EH (cell line): ENCODE measurements around the gene ACSS3.

Source experiments
- DNase-seq: peaks from one replicate; pipeline ENCODE4 v3.0.0-alpha.2; 2015; ENCODE audit warnings: low read depth

ACSS3 gene

GRCh38 chr12:81295251-81295650 lies 217.4 kb downstream of the ACSS3 start:
- DNase-seq = no peak

- DNase-seq = peak; percentile 9
Measured at GRCh38 chr12:81296556-81297305, 218.9 kb downstream of the ACSS3 start.

- DNase-seq = no peak
Measured at GRCh38 chr12:81297601-81298000, 219.7 kb downstream of the ACSS3 start.

GRCh38 chr12:81300454-81300853 lies 222.6 kb downstream of the ACSS3 start:
- no peak for DNase-seq

- DNase-seq = no peak
Measured at GRCh38 chr12:81303935-81304334, 226.1 kb downstream of the ACSS3 start.
